Fibroblast of pulmonary artery (primary cell): Measurements from ENCODE around the gene ZSWIM6.

Experiments
- DNase-seq: peaks from one replicate; pipeline ENCODE4 v3.0.0-alpha.2; 2010; ENCODE audit warnings: low read depth
- H3K4me3 ChIP-seq: replicated peaks from 2 replicates; pipeline ENCODE4 v1.5.1; 2011; ENCODE audit warnings: low read depth, mild to moderate bottlenecking, control low read depth, low read length, moderate library complexity
- TF ChIP-seq, protein P1 (sequence below): IDR thresholded peaks from 2 replicates; pipeline ENCODE4 v1.5.1; 2011; ENCODE audit warnings: mild to moderate bottlenecking, control low read depth, low read length, inconsistent platforms; ENCODE audit errors: missing control alignments

ZSWIM6 gene

DNA sequence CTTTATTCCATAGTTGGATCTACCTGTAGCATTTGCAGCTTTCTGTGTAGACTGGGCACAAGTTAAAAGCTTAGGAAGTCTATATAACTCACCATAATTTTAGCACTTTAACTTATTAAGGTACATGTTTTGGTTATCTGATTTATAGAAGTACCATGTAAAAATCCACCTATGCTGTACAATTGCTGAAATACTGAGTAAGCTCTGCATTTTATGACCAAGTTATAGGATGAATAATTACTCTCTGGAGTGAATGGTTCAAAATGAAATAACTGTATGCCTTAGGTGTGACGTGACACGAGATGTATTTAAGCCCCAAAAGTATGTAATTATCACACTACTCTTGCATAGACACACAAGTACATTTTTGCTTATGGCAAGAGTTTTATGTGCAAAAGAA lies 22.1 kb downstream of the ZSWIM6 start:
- TF ChIP-seq, protein P1, sequence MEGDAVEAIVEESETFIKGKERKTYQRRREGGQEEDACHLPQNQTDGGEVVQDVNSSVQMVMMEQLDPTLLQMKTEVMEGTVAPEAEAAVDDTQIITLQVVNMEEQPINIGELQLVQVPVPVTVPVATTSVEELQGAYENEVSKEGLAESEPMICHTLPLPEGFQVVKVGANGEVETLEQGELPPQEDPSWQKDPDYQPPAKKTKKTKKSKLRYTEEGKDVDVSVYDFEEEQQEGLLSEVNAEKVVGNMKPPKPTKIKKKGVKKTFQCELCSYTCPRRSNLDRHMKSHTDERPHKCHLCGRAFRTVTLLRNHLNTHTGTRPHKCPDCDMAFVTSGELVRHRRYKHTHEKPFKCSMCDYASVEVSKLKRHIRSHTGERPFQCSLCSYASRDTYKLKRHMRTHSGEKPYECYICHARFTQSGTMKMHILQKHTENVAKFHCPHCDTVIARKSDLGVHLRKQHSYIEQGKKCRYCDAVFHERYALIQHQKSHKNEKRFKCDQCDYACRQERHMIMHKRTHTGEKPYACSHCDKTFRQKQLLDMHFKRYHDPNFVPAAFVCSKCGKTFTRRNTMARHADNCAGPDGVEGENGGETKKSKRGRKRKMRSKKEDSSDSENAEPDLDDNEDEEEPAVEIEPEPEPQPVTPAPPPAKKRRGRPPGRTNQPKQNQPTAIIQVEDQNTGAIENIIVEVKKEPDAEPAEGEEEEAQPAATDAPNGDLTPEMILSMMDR: no peak
- H3K4me3 ChIP-seq: no peak overlapping the region
- DNase-seq: no peak

DNA sequence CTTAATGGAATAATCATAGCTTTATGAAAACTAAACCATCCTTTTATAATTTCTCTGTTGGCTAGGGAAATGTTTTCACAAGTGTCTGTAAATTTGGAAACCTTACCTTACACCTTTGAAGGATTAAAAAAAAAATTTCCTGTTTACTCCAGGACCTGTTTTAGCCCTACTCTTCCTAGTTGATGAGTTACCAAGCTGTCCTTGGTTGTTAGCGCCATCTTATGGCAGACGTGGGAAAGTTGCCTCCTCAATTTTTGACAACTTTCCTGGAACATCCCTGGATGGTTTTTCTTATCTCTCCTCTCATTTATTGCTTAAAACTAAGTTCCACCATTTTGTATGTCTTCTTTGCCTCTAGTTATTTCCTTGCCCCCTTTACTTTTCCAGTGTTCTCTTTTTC lies 25.7 kb downstream of the ZSWIM6 start:
- no peak for DNase-seq
- TF ChIP-seq, protein P1: peak; percentile 39
- H3K4me3 ChIP-seq: no peak overlapping the region

DNA sequence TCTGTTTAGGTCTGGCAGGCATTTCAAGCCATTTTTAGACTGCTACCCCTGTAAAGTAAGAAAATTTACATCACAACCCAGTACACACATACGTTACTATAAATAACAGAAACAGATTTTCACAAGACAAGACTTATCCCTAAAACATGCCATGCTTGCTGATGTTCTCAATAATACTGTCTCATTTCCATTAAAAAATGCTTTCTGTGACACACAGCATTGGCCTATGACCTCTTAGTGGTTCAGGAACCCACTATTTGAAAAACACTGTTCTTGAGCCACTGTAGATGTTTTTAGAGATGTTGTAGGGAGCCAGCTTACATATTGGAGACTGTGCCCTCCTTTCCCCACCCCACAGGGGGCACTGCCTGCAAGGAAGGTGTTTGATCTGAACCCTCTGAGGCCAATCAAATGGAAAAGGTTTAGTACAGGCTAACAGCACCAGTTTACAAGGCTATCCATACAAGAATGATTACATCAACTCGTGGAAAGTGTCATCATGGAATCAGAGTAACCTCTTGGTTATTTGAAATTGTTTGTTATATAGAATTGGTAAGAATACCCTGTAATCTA lies 30.8 kb downstream of the ZSWIM6 start:
- no peak overlapping the region for H3K4me3 ChIP-seq
- TF ChIP-seq, protein P1: peak; percentile 27
- DNase-seq: peak; percentile 14

DNA sequence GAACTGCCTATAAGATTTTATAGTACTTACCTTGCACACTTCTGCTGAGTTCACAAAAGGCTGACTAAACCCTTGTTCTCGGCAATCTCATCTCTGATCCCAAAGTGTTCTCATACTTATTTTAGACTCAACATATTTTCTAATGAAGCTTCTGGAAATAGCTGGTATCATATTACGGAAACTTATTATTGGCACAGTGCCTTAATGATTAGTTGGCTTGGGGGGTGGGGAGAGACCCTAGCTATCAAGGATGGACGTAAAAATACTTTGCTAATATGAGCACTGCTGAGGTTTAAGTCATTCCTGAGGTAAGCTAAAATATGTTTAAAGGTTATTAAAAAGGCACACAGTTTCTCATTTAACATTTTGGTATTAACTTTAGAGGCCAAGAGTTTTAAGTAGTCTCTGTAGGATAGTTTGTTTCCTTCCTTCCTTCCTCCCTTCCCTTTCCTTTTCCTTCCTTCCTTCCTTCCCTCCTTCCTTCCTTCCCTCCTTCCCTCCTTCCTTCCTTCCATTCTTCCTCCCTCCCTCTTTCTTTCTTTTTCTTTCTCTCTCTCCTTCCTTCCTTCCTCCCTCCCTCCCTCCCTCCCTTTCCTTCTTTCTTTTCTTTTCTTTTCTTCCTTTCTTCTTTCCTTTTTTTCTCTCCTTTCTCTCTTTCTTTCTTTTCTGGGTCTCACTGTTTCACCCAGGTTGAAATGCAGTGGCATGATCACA lies 31.5 kb downstream of the ZSWIM6 start:
- H3K4me3 ChIP-seq: no peak overlapping the region
- no peak for DNase-seq
- TF ChIP-seq, protein P1: no peak

DNA sequence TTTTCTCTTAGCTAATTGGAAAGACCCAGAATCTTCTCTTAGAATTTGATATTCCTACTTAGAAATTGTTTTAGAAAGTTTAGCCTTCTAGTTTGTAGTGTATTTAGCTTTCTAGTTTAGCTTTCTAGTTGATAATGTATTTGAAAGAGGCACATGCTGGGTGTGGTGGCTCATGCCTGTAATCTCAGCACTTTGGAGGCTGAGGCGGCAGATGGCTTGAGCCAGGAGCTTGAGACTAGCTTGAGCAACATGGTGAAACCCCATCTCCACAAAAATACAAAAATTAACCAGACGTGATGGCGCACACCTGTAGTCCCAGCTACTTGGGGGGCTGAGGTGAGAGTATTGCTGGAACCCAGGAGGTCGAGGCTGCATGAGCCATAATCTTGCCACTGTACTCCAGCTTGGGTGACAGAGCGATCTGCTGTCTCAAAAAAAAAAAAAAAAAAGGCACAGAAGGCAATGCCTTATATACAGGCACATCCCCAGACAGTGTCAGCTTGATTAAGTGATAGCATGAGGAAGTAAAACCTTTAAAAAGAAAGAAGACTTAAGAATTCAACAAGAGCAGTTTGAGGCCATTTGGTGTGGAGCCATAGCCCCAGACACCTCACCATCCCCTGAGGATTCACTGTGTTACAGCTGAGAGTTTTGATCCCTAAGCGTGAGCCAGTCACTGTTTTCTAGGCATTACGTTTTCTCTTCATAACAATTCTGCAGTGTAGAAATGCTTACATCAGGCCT lies 34.6 kb downstream of the ZSWIM6 start:
- TF ChIP-seq, protein P1: no peak
- no peak for DNase-seq
- H3K4me3 ChIP-seq: no peak overlapping the region

DNA sequence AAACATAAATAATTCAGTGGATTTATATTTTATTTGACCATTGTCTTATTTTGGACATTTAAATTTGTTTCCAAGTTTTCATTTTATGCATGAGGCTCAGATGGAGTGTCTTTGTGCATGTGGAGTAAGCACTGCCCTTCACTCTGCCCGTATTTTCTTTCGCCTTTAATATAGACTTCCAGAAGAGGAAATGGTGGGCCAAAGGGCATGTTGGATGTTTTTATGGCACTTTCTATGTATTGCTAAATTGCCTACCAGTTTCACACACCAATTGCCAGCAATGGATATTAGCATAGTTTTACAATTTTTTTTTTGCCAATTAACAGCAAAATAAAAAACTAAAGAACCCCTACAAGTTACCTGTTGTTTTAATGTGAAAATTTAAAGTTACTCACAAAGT lies 38.4 kb downstream of the ZSWIM6 start:
- DNase-seq: no peak
- TF ChIP-seq, protein P1: no peak
- H3K4me3 ChIP-seq: no peak overlapping the region
